B cell (primary cell): ENCODE measurements around the gene EEPD1. TPM values are rescaled to one million over a fixed set of nuclear protein-coding genes. Genes with fewer than 3 reads are reported as not detected.
"Not testable (repeated sequence)": the region's sequence is repeated elsewhere in the genome, so short reads cannot be mapped to it uniquely, and the experiment has no call there.

ENCODE experiments used
- ATAC-seq: fragments of 200-7000 bp; cut with Tn5 transposase; one replicate; pipeline ENCODE4 v1.10.0; 2021; ENCODE audit warnings: low read depth, mild to moderate bottlenecking, moderate number of reproducible peaks, moderate library complexity
- CTCF ChIA-PET: fragments of 350-600 bp; sonication (Branson Sonifier 250); formaldehyde crosslinking; loops from one replicate; lab custom pipeline; 2021; ENCODE audit warnings: antibody characterized with exemption, inconsistent platforms; lab: Charles Lee
- POLR2A ChIA-PET: fragments of 350-600 bp; sonication (Branson Sonifier 250); formaldehyde crosslinking; loops from one replicate; lab custom pipeline; 2021; ENCODE audit warnings: antibody characterized with exemption; lab: Charles Lee
- DNase-seq: peaks from one replicate; pipeline ENCODE4 v3.0.0; 2013
- H2AFZ ChIP-seq: 2 replicates; pipeline ENCODE4 v1.6.1; 2012; ENCODE audit warnings: mild to moderate bottlenecking, low read depth, low read length; ENCODE audit not compliant: insufficient read depth, poor library complexity, severe bottlenecking
- H3K27ac ChIP-seq, 2 donors: 1 replicate in 1 of 2; 2 replicates in 1 of 2; pipeline ENCODE4 v1.5.1; 2012 to 2013; ENCODE audit warnings: low read length in 2 of 2, mild to moderate bottlenecking in 2 of 2, moderate library complexity in 1 of 2
- H3K27me3 ChIP-seq, 4 experiments: fragments of 200-600 bp in 1 of 4; sonication (generic) in 1 of 4; replicated peaks in 1 of 4; 1 replicate in 2 of 4; 2 replicates in 2 of 4; pipeline versions ENCODE4 v1.6.1 to v1.7.0; 2013 to 2016; ENCODE audit warnings: low read length in 3 of 4, mild to moderate bottlenecking in 2 of 4, mixed read lengths in 1 of 4, moderate library complexity in 1 of 4; ENCODE audit not compliant: insufficient read depth in 4 of 4, control insufficient read depth in 3 of 4; ENCODE audit errors: control extremely low read depth in 1 of 4
- H3K36me3 ChIP-seq, 2 experiments: replicated peaks in 1 of 2; 1 replicate in 1 of 2; 2 replicates in 1 of 2; pipeline versions ENCODE4 v1.6.1 to v1.7.1; 2013; ENCODE audit warnings: low read length in 1 of 2; ENCODE audit not compliant: insufficient read depth in 2 of 2, control insufficient read depth in 1 of 2; ENCODE audit errors: control extremely low read depth in 1 of 2, extremely low read depth in 1 of 2
- H3K4me1 ChIP-seq, 2 donors: fragments of 200-600 bp in 1 of 2; sonication (generic) in 1 of 2; 1 replicate in 1 of 2; 2 replicates in 1 of 2; pipeline versions ENCODE4 v1.5.1 to v1.6.1; 2013 to 2017; ENCODE audit warnings: low read length in 2 of 2; ENCODE audit not compliant: control insufficient read depth in 2 of 2, insufficient read depth in 2 of 2
- H3K4me2 ChIP-seq: replicated peaks from 2 replicates; pipeline ENCODE3; 2012; ENCODE audit warnings: mild to moderate bottlenecking, low read depth, low read length; ENCODE audit not compliant: poor library complexity, severe bottlenecking
- H3K4me3 ChIP-seq, 5 experiments: fragments of 200-600 bp in 1 of 5; sonication (generic) in 1 of 5; 1 replicate in 3 of 5; 2 replicates in 2 of 5; pipeline versions ENCODE4 v1.5.1 to v1.7.0; 2011 to 2016; ENCODE audit warnings: low read length in 4 of 5, mild to moderate bottlenecking in 4 of 5, low read depth in 2 of 5, control low read depth in 1 of 5, moderate library complexity in 1 of 5; ENCODE audit not compliant: insufficient read depth in 1 of 5; ENCODE audit errors: control extremely low read depth in 1 of 5, extremely low read depth in 1 of 5
- H3K79me2 ChIP-seq: fragments of 200-600 bp; sonication (generic); one replicate; pipeline ENCODE4 v1.6.0; 2016; ENCODE audit warnings: low read length; ENCODE audit not compliant: control insufficient read depth, insufficient read depth
- H3K9ac ChIP-seq: fragments of 200-600 bp; sonication (generic); 2 replicates; pipeline ENCODE4 v1.6.1; 2017; ENCODE audit warnings: mild to moderate bottlenecking, low read length, moderate library complexity
- H3K9me3 ChIP-seq, 3 donors: one replicate each; pipeline versions ENCODE4 v1.6.1 to v1.7.1; 2013; ENCODE audit warnings: low read length in 2 of 3; ENCODE audit not compliant: control insufficient read depth in 2 of 3, insufficient read depth in 1 of 3; ENCODE audit errors: control extremely low read depth in 1 of 3
- H4K20me1 ChIP-seq: 2 replicates; pipeline ENCODE4 v1.6.0; 2012; ENCODE audit warnings: mild to moderate bottlenecking, low read length; ENCODE audit not compliant: insufficient read depth, control insufficient read depth, poor library complexity, severe bottlenecking
- H3K27ac Mint-ChIP-seq: one replicate; pipeline ENCODE4 v1.8.0; 2021; ENCODE audit warnings: mixed read lengths
- H3K27me3 Mint-ChIP-seq: one replicate; pipeline ENCODE4 v1.8.0; 2021; ENCODE audit warnings: mixed read lengths
- H3K4me1 Mint-ChIP-seq: one replicate; pipeline ENCODE4 v1.8.0; 2021; ENCODE audit warnings: mixed read lengths
- H3K4me3 Mint-ChIP-seq: one replicate; pipeline ENCODE4 v1.8.0; 2021; ENCODE audit warnings: mixed read lengths
- H3K9me3 Mint-ChIP-seq: one replicate; pipeline ENCODE4 v1.8.0; 2022; ENCODE audit warnings: mixed read lengths; ENCODE audit not compliant: insufficient read depth
- EZH2 ChIP-seq: IDR thresholded peaks from 2 replicates; pipeline ENCODE4 v1.6.1; 2012; ENCODE audit warnings: borderline replicate concordance, low read depth, mild to moderate bottlenecking, moderate library complexity, low read length; ENCODE audit not compliant: insufficient read depth, poor library complexity, severe bottlenecking
- WGBS: methylation state at CpG from one replicate; pipeline ENCODE4 v1.1.5; 2013; ENCODE audit warnings: missing lambda C conversion rate; ENCODE audit not compliant: insufficient coverage; 5-methylcytosine and 5-hydroxymethylcytosine counted together
- intact Hi-C: fragments of 100-400 bp; cut with micrococcal nuclease; formaldehyde crosslinking; loops from one replicate; pipeline ENCODE4 v1.10.0; 2022
- polyA plus RNA-seq: library from polyadenylated mRNA; depleted of rRNA; stranded (reverse); fragments of >200 nt; gene quantifications from 2 replicates; pipeline ENCODE4 v1.2.3, GENCODE V29; 2012
- total RNA-seq, 2 donors: library from RNA; stranded (reverse); fragments of 120-200 nt in 1 of 2; gene quantifications; 1 replicate in 1 of 2; 2 replicates in 1 of 2; pipeline versions ENCODE4 v1.2.3 to v1.2.4, GENCODE V29; 2013 to 2022
- TF ChIP-seq, protein P1 (sequence below): fragments of 200-600 bp; IDR thresholded peaks from one replicate; pipeline ENCODE4 v1.8.0; 2022; ENCODE audit warnings: antibody characterized with exemption, mild to moderate bottlenecking

The EEPD1 gene
- total and polyA plus RNA-seq, 2 donors (not counting 1 experiment from before 2014, with no cell fraction given) = 0.49 to 4.1 TPM

DNA sequence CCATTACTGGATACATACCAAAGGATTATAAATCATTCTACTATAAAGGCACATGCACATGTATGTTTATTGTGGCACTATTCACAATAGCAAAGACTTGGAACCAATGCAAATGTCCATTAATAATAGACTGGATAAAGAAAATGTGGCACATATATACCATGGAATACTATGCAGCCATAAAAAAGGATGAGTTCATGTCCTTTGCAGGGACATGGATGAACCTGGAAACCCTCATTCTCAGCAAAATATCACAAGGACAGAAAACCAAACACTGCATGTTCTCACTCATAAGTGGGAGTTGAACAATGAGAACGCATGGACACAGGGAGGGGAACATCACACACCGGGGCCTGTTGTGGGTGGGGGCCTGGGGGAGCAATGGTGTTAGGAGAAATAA, 27.4 kb upstream of the EEPD1 start:
- H3K4me3 Mint-ChIP-seq, H4K20me1 ChIP-seq, H3K9ac ChIP-seq, H3K9me3 Mint-ChIP-seq, H3K27me3 Mint-ChIP-seq, POLR2A ChIA-PET, H3K4me3 ChIP-seq, H3K4me2 ChIP-seq, H3K4me1 ChIP-seq, H3K27me3 ChIP-seq, H3K79me2 ChIP-seq, ATAC-seq, H2AFZ ChIP-seq, H3K27ac ChIP-seq, intact Hi-C loops, H3K4me1 Mint-ChIP-seq, DNase-seq, H3K9me3 ChIP-seq, H3K27ac Mint-ChIP-seq, CTCF ChIA-PET, H3K36me3 ChIP-seq: not testable (repeated sequence)
- WGBS = no CpG with 5 or more reads among the region's 2 CpGs

DNA sequence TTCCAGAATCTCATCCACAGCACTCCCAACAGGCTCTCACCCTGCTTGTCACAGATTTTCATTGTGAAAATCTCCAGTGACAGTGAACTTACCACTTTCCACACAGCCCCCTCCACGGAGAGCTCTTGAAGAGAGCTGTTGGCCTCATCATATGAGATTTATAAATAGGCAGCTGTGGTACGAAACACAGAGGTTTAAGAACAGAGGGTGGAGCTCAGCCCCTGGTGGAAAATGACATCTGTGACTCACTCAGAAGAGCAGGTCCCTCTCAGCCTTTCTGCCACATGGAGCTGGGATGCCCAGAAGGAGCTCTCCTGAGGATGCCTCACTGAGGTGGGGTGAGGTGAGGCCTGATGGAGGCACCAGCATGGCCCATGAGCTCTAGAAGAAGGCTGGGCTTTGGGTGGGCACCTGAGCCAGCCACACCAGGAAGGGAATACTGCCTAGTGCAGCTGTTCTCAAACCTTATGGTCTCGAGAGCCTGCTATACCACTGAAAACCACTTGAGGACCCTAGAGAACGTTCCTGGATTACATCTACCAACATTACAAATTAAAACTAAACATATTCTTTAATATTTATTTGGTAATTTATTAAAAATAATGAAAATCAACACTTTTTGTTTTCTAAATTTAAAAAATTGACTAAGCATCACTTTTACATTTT, 25.8 kb upstream of the EEPD1 start:
- Histone ChIP-seq H3K4me1 (no peaks in the 10 kb centered on the region), H3K79me2 (no peaks in the 10 kb centered on the region), H3K9me3 (no peaks in the 10 kb centered on the region), H2AFZ (no peak overlapping the region), H3K9ac (no peak overlapping the region), H3K27ac (no peak overlapping the region), H3K4me3 (no peak overlapping the region), H3K36me3 (no peaks in the 10 kb centered on the region), H3K27me3 (no peaks in the 10 kb centered on the region), H3K4me2 (no peak overlapping the region), H4K20me1 (no peaks in the 10 kb centered on the region)
- no peak overlapping the region for H3K27ac Mint-ChIP-seq
- H3K27me3 Mint-ChIP-seq = peaks cover 8% of the 10 kb centered on the region
- no peaks in the 10 kb centered on the region for H3K9me3 Mint-ChIP-seq
- ATAC-seq (no peak), DNase-seq (no peak)
- intact Hi-C loops = no loop called here
- WGBS = 67% methylated on average over 1 of the region's 4 CpGs
- H3K4me3 Mint-ChIP-seq = no peak overlapping the region
- H3K4me1 Mint-ChIP-seq = no peaks in the 10 kb centered on the region
- CTCF ChIA-PET = interaction anchor here (0.8 kb wide), 1 partner anchor 16 kb away, joined by 3 read pairs; no protein-coding TSS in a partner anchor
- POLR2A ChIA-PET = no interaction called here
- no peak for TF ChIP-seq EZH2
- TF ChIP-seq, protein P1, sequence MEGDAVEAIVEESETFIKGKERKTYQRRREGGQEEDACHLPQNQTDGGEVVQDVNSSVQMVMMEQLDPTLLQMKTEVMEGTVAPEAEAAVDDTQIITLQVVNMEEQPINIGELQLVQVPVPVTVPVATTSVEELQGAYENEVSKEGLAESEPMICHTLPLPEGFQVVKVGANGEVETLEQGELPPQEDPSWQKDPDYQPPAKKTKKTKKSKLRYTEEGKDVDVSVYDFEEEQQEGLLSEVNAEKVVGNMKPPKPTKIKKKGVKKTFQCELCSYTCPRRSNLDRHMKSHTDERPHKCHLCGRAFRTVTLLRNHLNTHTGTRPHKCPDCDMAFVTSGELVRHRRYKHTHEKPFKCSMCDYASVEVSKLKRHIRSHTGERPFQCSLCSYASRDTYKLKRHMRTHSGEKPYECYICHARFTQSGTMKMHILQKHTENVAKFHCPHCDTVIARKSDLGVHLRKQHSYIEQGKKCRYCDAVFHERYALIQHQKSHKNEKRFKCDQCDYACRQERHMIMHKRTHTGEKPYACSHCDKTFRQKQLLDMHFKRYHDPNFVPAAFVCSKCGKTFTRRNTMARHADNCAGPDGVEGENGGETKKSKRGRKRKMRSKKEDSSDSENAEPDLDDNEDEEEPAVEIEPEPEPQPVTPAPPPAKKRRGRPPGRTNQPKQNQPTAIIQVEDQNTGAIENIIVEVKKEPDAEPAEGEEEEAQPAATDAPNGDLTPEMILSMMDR = no peak
